HG03520 (cell line): ENCODE measurements around the gene SELPLG.
"Not testable (repeated sequence)": the region's sequence is repeated elsewhere in the genome, so short reads cannot be mapped to it uniquely, and the experiment has no call there.

Source experiments
- ATAC-seq: cut with Tn5 transposase; IDR thresholded peaks from one replicate; pipeline ENCODE4 v1.9.1; 2021; ENCODE audit warnings: mild to moderate bottlenecking, moderate library complexity; ENCODE audit not compliant: unreplicated experiment

SELPLG gene

GRCh38 chr12:108592033-108592909 lies 41.4 kb downstream of the SELPLG start:
- no peak for ATAC-seq

- no peak for ATAC-seq
Measured at GRCh38 chr12:108591267-108591980, 42.3 kb downstream of the SELPLG start.

DNA sequence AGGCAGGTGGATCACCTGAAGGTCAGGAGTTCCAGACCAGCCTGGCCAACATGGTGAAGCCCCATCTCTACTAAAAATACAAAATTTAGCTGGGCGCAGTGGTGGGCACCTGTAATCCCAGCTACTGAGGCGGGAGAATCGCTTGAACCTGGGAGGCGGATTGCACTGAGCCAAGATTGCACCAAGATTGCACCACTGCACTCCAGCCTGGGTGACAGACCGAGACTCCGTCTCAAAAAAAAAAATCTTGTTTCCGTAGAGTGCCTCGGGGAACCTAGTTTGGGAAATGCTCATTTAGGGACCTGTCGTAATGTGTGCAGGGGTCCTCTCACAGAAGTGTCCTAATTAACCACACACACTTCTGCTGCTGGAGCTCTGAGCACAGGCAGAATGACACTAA lies 43.2 kb downstream of the SELPLG start:
- ATAC-seq = not testable (repeated sequence)

DNA sequence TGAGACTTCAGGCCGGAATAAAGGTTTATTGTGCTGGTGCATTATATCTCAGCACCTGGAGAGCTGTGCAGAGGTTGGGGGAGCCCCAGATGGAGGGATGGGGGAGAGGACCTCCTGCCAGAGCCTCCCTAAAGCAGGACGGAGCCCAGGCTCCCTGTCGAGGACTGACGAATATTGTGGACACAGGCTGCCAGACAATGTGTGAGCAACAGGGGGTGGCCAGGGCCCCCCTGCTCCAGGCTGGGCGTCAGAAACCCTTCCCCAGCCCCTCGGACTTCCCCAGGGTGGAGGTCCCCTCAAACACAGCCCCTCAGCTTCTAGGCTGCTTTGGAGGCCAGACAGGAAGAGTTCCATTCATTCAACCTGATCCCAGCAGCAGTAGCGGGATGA lies 43.9 kb downstream of the SELPLG start:
- no peak for ATAC-seq

DNA sequence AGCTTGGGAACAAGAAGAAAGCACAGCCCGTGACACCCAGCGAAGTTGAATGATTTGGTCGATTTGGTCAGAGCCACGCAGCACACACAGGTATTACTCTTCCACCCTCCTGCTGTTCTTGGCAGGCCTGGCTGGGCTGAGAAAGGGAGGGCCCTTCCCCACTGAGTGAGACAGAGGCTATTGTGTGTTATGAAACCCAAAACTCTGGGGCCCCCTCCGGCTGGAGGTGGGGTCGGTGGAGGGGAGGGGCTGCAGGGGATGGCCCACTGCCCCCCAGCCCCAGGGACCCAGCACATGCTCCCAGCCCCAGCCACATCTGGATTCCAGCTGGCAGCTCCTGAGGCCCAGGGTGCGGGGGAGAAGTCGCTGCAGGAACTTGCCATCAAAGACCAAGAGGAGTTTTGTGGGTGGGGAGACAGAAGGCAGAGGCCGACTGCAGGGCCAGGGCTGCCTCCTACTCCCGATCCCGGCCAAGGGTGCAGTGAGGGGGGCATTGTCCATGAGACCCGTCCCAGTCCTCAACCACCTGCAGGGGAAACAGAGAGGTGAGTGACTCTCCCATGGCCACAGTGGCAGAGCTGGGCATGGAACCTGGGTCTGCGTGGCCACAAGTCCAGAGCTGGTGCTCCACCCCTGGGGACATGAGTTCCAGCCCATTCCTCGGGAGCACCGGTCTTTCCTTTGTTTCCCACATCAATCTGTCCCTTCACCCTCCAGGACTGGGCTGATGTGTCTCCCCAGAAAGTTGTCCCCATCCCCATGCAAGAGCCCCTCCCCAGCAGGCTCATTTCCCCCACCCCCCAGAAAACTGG lies 44.5 kb downstream of the SELPLG start:
- no peak for ATAC-seq

DNA sequence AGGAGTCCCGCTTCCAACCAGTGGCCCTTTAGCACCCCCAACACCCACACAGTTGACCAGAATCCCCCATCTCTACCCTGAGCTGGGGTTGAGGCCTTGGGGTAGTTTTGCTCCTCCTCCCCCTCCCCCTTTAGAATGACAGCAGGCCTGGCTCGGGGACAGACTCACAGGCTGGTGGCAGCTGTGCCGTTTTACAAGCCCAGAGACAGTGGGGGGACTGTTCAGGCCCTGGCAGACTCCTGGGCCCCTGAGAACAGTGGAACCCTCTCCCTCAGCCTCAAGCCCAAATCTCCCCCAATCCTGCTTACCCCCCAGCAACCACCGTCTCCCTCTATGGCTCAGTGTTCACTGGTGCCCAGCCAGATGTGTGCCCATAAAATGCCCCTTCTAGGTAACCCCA lies 45.9 kb downstream of the SELPLG start:
- ATAC-seq = no peak

GRCh38 chr12:108586306-108586705 lies 47.4 kb downstream of the SELPLG start:
- ATAC-seq = no peak

DNA sequence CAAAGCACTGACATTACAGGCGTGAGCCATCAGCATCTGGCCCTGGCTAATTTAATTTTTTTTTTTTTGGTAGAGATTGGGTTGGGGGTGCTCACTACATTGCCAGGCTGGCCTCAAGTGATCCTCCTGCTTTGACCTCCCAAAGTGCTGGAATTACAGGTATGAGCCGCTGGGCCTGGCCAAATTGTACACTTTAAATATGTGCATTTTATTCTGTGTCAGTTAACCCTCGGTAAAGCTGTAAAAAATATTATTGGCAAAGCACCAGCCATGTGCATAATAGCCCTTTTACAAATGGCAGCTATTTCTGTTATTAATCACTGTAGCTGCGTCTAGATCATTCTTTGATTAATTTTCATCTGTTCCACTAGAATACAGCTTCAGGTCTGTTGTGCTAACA lies 47.8 kb downstream of the SELPLG start:
- no peak for ATAC-seq

GRCh38 chr12:108584456-108585065 lies 49.1 kb downstream of the SELPLG start:
- ATAC-seq = no peak

DNA sequence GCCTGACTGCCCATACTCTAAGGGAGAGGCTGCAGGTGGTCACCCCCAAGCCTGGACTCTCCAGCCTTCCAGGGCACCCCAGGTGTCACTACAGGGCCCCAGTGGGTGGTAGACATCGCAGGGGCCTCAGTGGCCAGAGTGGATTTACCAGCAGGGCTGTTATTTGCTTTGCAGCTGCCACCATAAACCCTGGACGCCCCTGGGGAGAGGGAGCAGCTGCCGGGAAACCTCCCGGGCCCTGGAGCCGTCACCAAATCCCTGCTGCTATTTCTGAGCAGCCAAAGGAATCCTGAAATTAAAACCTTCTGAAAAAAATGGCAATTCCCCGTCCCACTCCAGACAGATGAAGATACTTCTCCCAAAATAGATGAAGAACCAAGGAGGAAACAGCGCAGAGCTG lies 49.7 kb downstream of the SELPLG start:
- no peak for ATAC-seq

- ATAC-seq = no peak
Measured at GRCh38 chr12:108582978-108583770, 50.5 kb downstream of the SELPLG start.

DNA sequence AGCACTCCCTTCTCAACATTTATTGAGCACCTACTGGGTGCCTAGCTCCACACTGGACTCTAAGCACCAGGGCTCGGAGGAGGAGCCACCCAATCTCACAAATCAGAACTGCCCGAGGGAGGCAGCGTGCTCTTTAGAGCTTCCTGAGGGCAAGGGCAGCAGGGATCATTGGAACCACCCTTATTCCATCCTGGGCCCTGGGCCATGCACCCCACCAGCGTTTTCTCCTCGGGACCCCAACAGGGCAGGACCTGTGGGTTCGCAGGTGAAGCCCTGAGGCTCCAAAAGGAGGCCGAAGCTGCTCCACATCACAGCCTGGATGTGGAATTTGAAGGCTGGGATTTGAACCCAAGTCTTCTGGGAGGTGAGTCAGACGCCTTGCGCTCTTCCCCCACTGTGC lies 51.2 kb downstream of the SELPLG start:
- ATAC-seq = no peak

DNA sequence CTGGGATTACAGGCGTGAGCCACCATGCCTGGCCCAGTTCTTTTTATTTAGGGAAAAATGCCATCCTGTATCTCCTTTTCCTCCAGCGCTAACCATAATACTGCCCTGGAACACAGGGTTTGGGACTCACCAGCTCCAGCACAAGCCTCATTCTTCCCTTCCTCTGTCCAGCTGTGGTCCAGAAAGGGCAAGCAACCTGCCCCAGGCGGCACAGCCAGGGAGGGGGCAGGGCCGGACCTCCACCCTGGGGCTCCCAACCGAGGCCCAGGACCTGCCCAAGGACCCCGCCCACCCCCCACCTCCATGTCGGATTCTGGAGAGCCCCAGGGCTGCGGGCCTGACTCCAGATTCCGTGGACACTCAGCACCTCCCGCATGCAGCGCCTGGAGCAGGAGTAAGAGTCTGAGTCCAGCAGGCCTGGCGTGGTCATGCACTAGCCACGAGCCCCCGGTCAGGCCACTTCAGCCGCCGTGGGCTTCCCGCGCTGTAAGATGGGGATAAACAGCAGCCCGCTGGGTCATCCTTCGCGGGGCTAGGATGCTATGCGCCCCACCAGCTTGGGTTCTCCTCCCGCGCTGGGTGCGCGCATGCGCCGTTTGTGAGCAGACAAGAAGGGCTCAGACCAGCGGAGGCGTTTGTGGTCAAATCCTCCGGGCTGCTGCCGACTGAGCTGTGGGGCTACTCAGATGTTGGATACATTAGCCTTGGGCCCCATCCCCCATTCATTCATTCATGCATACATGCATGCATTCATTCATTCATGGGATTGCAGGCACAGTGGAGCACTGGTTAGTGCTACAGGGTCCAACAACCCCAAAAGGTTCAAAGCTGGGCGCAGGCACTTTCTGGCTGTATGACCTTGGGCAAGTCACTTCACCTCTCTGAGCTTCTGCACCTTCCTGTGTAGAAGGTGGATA lies 52.1 kb downstream of the SELPLG start:
- no peak for ATAC-seq

- ATAC-seq = no peak
Measured at GRCh38 chr12:108580531-108580930, 53.2 kb downstream of the SELPLG start.

GRCh38 chr12:108578813-108579212 lies 54.9 kb downstream of the SELPLG start:
- no peak for ATAC-seq

DNA sequence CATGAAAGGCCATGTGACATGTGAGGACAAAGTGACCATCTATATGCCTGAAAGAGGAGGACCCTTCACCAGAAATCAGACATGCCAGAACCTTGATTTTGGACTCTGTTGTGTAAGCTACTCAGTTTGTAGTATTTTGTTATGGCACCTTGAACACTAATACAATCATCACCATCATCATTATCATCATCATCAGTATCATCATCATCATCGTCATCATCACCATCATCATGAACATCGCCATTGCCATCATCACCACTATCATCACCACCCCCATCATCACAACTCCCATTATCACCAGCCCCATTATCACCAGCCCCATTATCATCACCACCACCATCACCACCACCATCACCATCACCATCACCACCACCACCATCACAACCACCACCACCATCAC lies 55.4 kb downstream of the SELPLG start:
- no peak for ATAC-seq

- no peak for ATAC-seq
Measured at GRCh38 chr12:108577458-108577857, 56.2 kb downstream of the SELPLG start.

- no peak for ATAC-seq
Measured at GRCh38 chr12:108576660-108577234, 56.9 kb downstream of the SELPLG start.
